CD14-positive monocyte (primary cell): ENCODE data around the gene HCN2. TPM values are rescaled to one million over a fixed set of nuclear protein-coding genes. Genes with fewer than 3 reads are reported as not detected.

Experiments
- DNase-seq, 3 donors: peaks; one replicate each; pipeline ENCODE4 v3.0.0-alpha.2; 2011 to 2022
- H2AFZ ChIP-seq: 2 replicates; pipeline ENCODE4 v1.6.0; 2012; ENCODE audit warnings: mild to moderate bottlenecking, low read depth, low read length, inconsistent platforms; ENCODE audit not compliant: insufficient read depth, poor library complexity, severe bottlenecking
- H3K27ac ChIP-seq, 2 donors: 1 replicate in 1 of 2; 2 replicates in 1 of 2; pipeline ENCODE4 v1.5.1; 2012 to 2013; ENCODE audit warnings: low read length in 2 of 2, control low read depth in 1 of 2, inconsistent platforms in 1 of 2, low read depth in 1 of 2, mild to moderate bottlenecking in 1 of 2
- H3K27me3 ChIP-seq, 2 donors: one replicate each; pipeline versions ENCODE4 v1.6.0 to v1.6.1; 2011 to 2013; ENCODE audit warnings: low read length in 2 of 2; ENCODE audit not compliant: control insufficient read depth in 2 of 2, insufficient read depth in 2 of 2
- H3K36me3 ChIP-seq, 2 donors: replicated peaks in 1 of 2; 1 replicate in 1 of 2; 2 replicates in 1 of 2; pipeline versions ENCODE4 v1.5.1 to v1.6.1; 2012 to 2013; ENCODE audit warnings: low read length in 2 of 2, control low read depth in 1 of 2, inconsistent platforms in 1 of 2, mild to moderate bottlenecking in 1 of 2; ENCODE audit not compliant: insufficient read depth in 2 of 2, control insufficient read depth in 1 of 2
- H3K4me1 ChIP-seq, 2 donors: 1 replicate in 1 of 2; 2 replicates in 1 of 2; pipeline versions ENCODE4 v1.5.1 to v1.6.1; 2012 to 2013; ENCODE audit warnings: low read length in 2 of 2, control low read depth in 1 of 2, inconsistent platforms in 1 of 2, mild to moderate bottlenecking in 1 of 2, moderate library complexity in 1 of 2; ENCODE audit not compliant: insufficient read depth in 2 of 2, control insufficient read depth in 1 of 2
- H3K4me2 ChIP-seq: replicated peaks from 2 replicates; pipeline ENCODE3; 2012; ENCODE audit warnings: low read length, moderate library complexity, mild to moderate bottlenecking; ENCODE audit not compliant: poor library complexity, severe bottlenecking; ENCODE audit errors: extremely low read depth
- H3K4me3 ChIP-seq, 3 experiments: fragments of 200-600 bp in 1 of 3; sonication (generic) in 1 of 3; replicated peaks in 1 of 3; 1 replicate in 2 of 3; 2 replicates in 1 of 3; pipeline ENCODE4 v1.5.1; 2011 to 2013; ENCODE audit warnings: low read length in 3 of 3, mild to moderate bottlenecking in 3 of 3, control low read depth in 2 of 3, low read depth in 2 of 3, inconsistent platforms in 1 of 3, moderate library complexity in 1 of 3
- H3K79me2 ChIP-seq: 2 replicates; pipeline ENCODE4 v1.6.0; 2012; ENCODE audit warnings: mild to moderate bottlenecking, control low read depth, inconsistent platforms, low read length, moderate library complexity; ENCODE audit not compliant: insufficient read depth
- H3K9ac ChIP-seq: 2 replicates; pipeline ENCODE4 v1.6.0; 2017; ENCODE audit warnings: low read length, mild to moderate bottlenecking; ENCODE audit not compliant: insufficient read depth, poor library complexity, severe bottlenecking
- H3K9me3 ChIP-seq, 2 donors: replicated peaks in 1 of 2; 1 replicate in 1 of 2; 2 replicates in 1 of 2; pipeline versions ENCODE4 v1.5.1 to v1.6.1; 2012 to 2013; ENCODE audit warnings: low read length in 2 of 2, control low read depth in 1 of 2; ENCODE audit not compliant: control insufficient read depth in 1 of 2, insufficient read depth in 1 of 2
- H4K20me1 ChIP-seq: 2 replicates; pipeline ENCODE4 v1.6.0; 2012; ENCODE audit warnings: mild to moderate bottlenecking, low read length, control low read depth, moderate library complexity; ENCODE audit not compliant: insufficient read depth
- H3K27ac Mint-ChIP-seq, 7 donors: one replicate each; pipeline ENCODE4 v1.8.0; 2020; ENCODE audit warnings: mild to moderate bottlenecking in 7 of 7, mixed read lengths in 7 of 7, moderate library complexity in 6 of 7, inconsistent platforms in 2 of 7
- H3K27me3 Mint-ChIP-seq, 3 donors: one replicate each; pipeline ENCODE4 v1.8.0; 2021 to 2022; ENCODE audit warnings: low read depth in 3 of 3, mild to moderate bottlenecking in 3 of 3, mixed read lengths in 3 of 3, moderate library complexity in 3 of 3, inconsistent platforms in 1 of 3
- H3K36me3 Mint-ChIP-seq, 2 donors: one replicate each; pipeline ENCODE4 v1.8.0; 2020; ENCODE audit warnings: mixed read lengths in 2 of 2, inconsistent platforms in 1 of 2, mild to moderate bottlenecking in 1 of 2
- H3K4me1 Mint-ChIP-seq: one replicate; pipeline ENCODE4 v1.8.0; 2020; ENCODE audit warnings: mild to moderate bottlenecking, mixed read lengths
- H3K4me3 Mint-ChIP-seq, 2 donors: one replicate each; pipeline ENCODE4 v1.8.0; 2020; ENCODE audit warnings: mild to moderate bottlenecking in 2 of 2, mixed read lengths in 2 of 2, moderate library complexity in 1 of 2
- H3K9me3 Mint-ChIP-seq, 7 donors: one replicate each; pipeline ENCODE4 v1.8.0; 2020 to 2022; ENCODE audit warnings: mixed read lengths in 7 of 7, mild to moderate bottlenecking in 6 of 7, moderate library complexity in 6 of 7, inconsistent platforms in 2 of 7
- WGBS: methylation state at CpG from one replicate; pipeline ENCODE4 v1.1.5; 2013; ENCODE audit warnings: missing lambda C conversion rate; ENCODE audit not compliant: insufficient coverage; 5-methylcytosine and 5-hydroxymethylcytosine counted together
- intact Hi-C, 2 donors: fragments of 100-400 bp; cut with micrococcal nuclease; formaldehyde crosslinking; loops; one replicate each; pipeline versions ENCODE4 v1.15.0 to v1.15.1; 2023
- polyA plus RNA-seq, 3 donors: library from polyadenylated mRNA; depleted of rRNA in 1 of 3; unstranded in 2 of 3; stranded (reverse) in 1 of 3; fragments of 300-500 nt in 2 of 3; fragments of >200 nt in 1 of 3; fragmentation: Illumina TruSeq in 2 of 3; gene quantifications; 1 replicate in 2 of 3; 2 replicates in 1 of 3; pipeline ENCODE4 v1.2.3, GENCODE V29; 2012 to 2021
- TF ChIP-seq, protein P1 (sequence below): fragments of 200-600 bp; IDR thresholded peaks from one replicate; pipeline ENCODE4 v1.8.0; 2022; ENCODE audit warnings: antibody characterized with exemption, mild to moderate bottlenecking

HCN2 gene
- polyA plus RNA-seq, 3 donors = 0.21 TPM; not detected in 2

GRCh38 chr19:657611-658010 is 67.9 kb downstream of the HCN2 start:
- Histone ChIP-seq H3K4me1 (peaks cover 24 to 35% of the 10 kb centered on the region in 2 donors), H4K20me1 (peaks cover 96% of the 10 kb centered on the region), H3K4me3 (no peak overlapping the region), H3K9ac (no peak overlapping the region), H3K9me3 (no peaks in the 10 kb centered on the region), H3K36me3 (peaks cover 39 to 52% of the 10 kb centered on the region in 2 donors), H3K4me2 (no peak overlapping the region), H3K79me2 (peaks cover 100% of the 10 kb centered on the region), H3K27ac (no peak overlapping the region), H3K27me3 (no peaks in the 10 kb centered on the region), H2AFZ (no peak overlapping the region)
- no peaks in the 10 kb centered on the region for H3K9me3 Mint-ChIP-seq
- no peaks in the 10 kb centered on the region for H3K27me3 Mint-ChIP-seq
- H3K4me1 Mint-ChIP-seq = peaks cover 30% of the 10 kb centered on the region
- H3K4me3 Mint-ChIP-seq = no peak overlapping the region
- H3K27ac Mint-ChIP-seq = peak overlapping the region in 1 of 7 donors; percentile 15
- no peak for DNase-seq
- TF ChIP-seq, protein P1, sequence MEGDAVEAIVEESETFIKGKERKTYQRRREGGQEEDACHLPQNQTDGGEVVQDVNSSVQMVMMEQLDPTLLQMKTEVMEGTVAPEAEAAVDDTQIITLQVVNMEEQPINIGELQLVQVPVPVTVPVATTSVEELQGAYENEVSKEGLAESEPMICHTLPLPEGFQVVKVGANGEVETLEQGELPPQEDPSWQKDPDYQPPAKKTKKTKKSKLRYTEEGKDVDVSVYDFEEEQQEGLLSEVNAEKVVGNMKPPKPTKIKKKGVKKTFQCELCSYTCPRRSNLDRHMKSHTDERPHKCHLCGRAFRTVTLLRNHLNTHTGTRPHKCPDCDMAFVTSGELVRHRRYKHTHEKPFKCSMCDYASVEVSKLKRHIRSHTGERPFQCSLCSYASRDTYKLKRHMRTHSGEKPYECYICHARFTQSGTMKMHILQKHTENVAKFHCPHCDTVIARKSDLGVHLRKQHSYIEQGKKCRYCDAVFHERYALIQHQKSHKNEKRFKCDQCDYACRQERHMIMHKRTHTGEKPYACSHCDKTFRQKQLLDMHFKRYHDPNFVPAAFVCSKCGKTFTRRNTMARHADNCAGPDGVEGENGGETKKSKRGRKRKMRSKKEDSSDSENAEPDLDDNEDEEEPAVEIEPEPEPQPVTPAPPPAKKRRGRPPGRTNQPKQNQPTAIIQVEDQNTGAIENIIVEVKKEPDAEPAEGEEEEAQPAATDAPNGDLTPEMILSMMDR = no peak
- peaks cover 19 to 54% of the 10 kb centered on the region in 2 donors for H3K36me3 Mint-ChIP-seq
- intact Hi-C loops = no loop called here
- 94% methylated on average over 19 of the region's 19 CpGs for WGBS

- Mint-ChIP-seq H3K27me3 (no peaks in the 10 kb centered on the region), H3K4me1 (peaks cover 30% of the 10 kb centered on the region), H3K27ac (peak overlapping the region in 2 of 7 donors; percentile 3 to 26), H3K36me3 (peaks cover 17 to 50% of the 10 kb centered on the region in 2 donors), H3K4me3 (no peak overlapping the region), H3K9me3 (no peaks in the 10 kb centered on the region)
- TF ChIP-seq, protein P1 = no peak
- peak overlapping the region in 1 of 2 donors; percentile 79 for H3K27ac ChIP-seq
- no peaks in the 10 kb centered on the region for H3K27me3 ChIP-seq
- no peaks in the 10 kb centered on the region for H3K9me3 ChIP-seq
- DNase-seq = no peak
- no peak overlapping the region for H3K4me2 ChIP-seq
- H3K9ac ChIP-seq = no peak overlapping the region
- no peak overlapping the region for H2AFZ ChIP-seq
- H3K36me3 ChIP-seq = peaks cover 33 to 46% of the 10 kb centered on the region in 2 donors
- no peak overlapping the region for H3K4me3 ChIP-seq
- intact Hi-C loops = no loop called here
- WGBS = 93% methylated on average over 31 of the region's 33 CpGs
- peaks cover 24 to 36% of the 10 kb centered on the region in 2 donors for H3K4me1 ChIP-seq
- H3K79me2 ChIP-seq = peaks cover 97% of the 10 kb centered on the region
- peaks cover 90% of the 10 kb centered on the region for H4K20me1 ChIP-seq
These were observed 68.6 kb downstream of the HCN2 start for GRCh38 chr19:658059-658839.
